NB4 (cell line): ENCODE results near the gene PHF14.

Source experiments
- DNase-seq: peaks from one replicate; pipeline ENCODE4 v3.0.0; 2010; ENCODE audit warnings: low read depth
- H3K4me3 ChIP-seq: one replicate; pipeline ENCODE4 v1.5.1; 2011; ENCODE audit warnings: mild to moderate bottlenecking, low read depth, low read length, moderate library complexity
- MYC ChIP-seq: IDR thresholded peaks from 2 replicates; pipeline ENCODE4 v1.6.1; 2011; ENCODE audit warnings: low read depth, low read length
- POLR2A ChIP-seq: IDR thresholded peaks from 2 replicates; pipeline ENCODE4 v1.6.1; 2011; ENCODE audit warnings: mild to moderate bottlenecking; ENCODE audit not compliant: insufficient read length; ENCODE audit errors: extremely low read depth

Gene PHF14

DNA sequence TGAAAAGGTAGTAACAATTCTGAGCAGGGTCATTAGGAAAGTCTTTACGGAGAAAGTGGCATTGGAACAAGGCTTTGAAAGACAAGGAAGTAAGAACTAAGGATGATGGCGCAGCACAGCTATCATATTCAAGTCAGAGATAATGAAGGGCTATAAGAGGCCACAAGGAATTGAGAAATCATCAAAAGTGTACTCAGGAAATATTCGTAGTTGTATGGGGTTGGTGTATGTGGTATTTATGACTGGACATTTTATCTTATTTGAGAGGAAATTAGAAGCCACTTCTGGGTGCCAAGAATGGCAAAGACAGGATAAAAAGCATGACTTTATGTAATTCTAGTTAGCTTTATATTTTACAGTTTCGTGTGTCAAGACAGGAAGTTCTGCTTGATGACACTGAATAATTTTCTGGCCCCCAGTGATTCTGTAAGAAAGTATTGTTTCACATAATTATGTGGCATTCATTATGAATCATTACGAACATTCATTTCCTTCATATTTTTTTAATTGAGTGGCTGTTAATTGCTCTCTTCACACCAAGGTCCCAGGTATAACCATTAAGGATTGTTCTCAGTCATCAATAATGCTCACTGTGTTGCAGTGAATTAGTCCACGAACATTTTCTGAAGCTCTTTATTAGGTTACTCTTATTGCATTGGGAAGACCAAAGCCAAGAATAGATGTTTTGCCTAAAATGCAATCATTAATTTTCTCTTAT, 244.3 kb downstream of the PHF14 start:
- H3K4me3 ChIP-seq = no peak overlapping the region
- TF ChIP-seq POLR2A (no peak), MYC (no peak)
- DNase-seq = no peak
